Skeletal muscle tissue (tissue), 4 donors: ENCODE results near the gene IBSP. TPM values are rescaled to one million over a fixed set of nuclear protein-coding genes. Genes with fewer than 3 reads are reported as not detected.

Source experiments
- H3K27ac ChIP-seq: one replicate; pipeline ENCODE4 v1.7.0; 2013; ENCODE audit warnings: mild to moderate bottlenecking, low read depth, low read length, inconsistent platforms
- H3K27me3 ChIP-seq, 3 donors: one replicate each; pipeline ENCODE4 v1.7.0; 2013; ENCODE audit warnings: low read length in 3 of 3; ENCODE audit not compliant: control insufficient read depth in 3 of 3, insufficient read depth in 3 of 3
- H3K36me3 ChIP-seq, 3 donors: one replicate each; pipeline ENCODE4 v1.7.0; 2013; ENCODE audit warnings: low read length in 3 of 3; ENCODE audit not compliant: control insufficient read depth in 3 of 3, insufficient read depth in 3 of 3
- H3K4me1 ChIP-seq, 3 donors: one replicate each; pipeline ENCODE4 v1.7.0; 2013; ENCODE audit warnings: low read length in 3 of 3, mild to moderate bottlenecking in 3 of 3; ENCODE audit not compliant: control insufficient read depth in 3 of 3, insufficient read depth in 3 of 3
- H3K4me3 ChIP-seq, 3 donors: one replicate each; pipeline ENCODE4 v1.7.0; 2013; ENCODE audit warnings: low read length in 3 of 3
- H3K9ac ChIP-seq, 3 donors: one replicate each; pipeline ENCODE4 v1.7.0; 2013; ENCODE audit warnings: low read length in 3 of 3, mild to moderate bottlenecking in 3 of 3, moderate library complexity in 2 of 3, low read depth in 1 of 3
- H3K9me3 ChIP-seq, 3 donors: one replicate each; pipeline ENCODE4 v1.7.0; 2013; ENCODE audit warnings: low read length in 3 of 3; ENCODE audit not compliant: control insufficient read depth in 3 of 3
- total RNA-seq: library from RNA; depleted of rRNA; stranded (reverse); fragments of >200 nt; gene quantifications from one replicate; pipeline ENCODE4 v1.2.3, GENCODE V29; 2014
- donor health status: Osteomylitis.

IBSP gene
- total RNA-seq, 1 donor from 2014 or later = not detected

DNA sequence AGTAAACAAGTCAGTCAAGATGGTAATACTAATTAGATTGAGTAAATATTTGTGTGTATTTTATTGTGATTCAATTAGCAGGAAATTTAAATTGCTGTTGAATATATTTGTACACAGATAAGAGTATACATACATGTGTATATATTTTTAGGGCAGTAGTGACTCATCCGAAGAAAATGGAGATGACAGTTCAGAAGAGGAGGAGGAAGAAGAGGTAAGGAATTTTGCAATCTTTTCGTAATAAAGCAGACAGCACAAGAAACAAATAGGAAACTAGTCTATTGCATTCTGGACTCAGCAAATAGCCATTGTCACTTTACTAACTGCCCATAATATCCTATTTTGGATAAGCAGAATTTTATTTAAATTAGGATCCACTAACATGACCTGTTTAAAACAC, 6.6 kb downstream of the IBSP start:
- Histone ChIP-seq H3K9me3 (no peaks in the 10 kb centered on the region), H3K27ac (no peak overlapping the region), H3K9ac (no peak overlapping the region), H3K27me3 (no peaks in the 10 kb centered on the region), H3K4me1 (no peaks in the 10 kb centered on the region), H3K36me3 (no peaks in the 10 kb centered on the region), H3K4me3 (no peak overlapping the region)

DNA sequence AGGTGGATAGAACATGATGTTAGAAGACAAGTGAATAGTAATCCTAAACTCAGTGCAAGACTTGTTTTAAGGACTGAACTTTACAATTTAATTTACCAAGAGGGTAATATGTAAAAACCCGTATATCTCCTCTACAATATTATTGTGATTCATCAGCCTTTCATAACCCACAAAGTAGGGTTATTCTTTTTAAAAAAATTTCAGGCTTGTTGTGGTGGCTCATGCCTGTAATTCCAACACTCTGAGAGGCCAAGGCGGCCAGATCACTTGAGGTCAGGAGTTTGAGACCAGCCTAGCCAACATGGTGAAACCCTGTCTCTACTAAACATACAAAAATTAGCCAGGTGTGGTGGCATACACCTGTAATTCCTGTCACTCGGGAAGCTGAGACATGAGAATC, 7.2 kb downstream of the IBSP start:
- no peaks in the 10 kb centered on the region for H3K9me3 ChIP-seq
- no peaks in the 10 kb centered on the region for H3K27me3 ChIP-seq
- H3K9ac ChIP-seq = no peak overlapping the region
- H3K27ac ChIP-seq = no peak overlapping the region
- H3K36me3 ChIP-seq = no peaks in the 10 kb centered on the region
- H3K4me3 ChIP-seq = no peak overlapping the region
- H3K4me1 ChIP-seq = no peaks in the 10 kb centered on the region

DNA sequence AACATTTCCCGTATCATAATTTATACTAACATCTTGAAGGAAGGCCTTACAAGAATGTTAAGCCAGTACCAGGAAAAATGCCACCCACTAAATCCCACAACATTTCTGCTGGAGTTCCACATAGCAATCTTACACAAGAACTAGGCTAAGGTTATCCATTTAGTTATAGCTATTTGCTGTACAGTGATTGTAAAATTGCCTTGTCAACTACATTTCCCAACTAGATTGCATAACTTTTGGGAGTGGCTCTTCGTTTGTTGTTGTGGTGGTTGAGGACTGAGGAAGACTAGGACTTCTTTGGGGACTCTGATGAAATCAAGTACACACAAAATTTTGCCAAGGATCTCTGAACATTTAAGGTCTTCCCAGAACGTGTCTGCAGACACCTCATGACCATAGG, 8.0 kb downstream of the IBSP start:
- Histone ChIP-seq H3K4me3 (no peak overlapping the region), H3K9ac (no peak overlapping the region), H3K4me1 (no peaks in the 10 kb centered on the region), H3K27ac (no peak overlapping the region), H3K36me3 (no peaks in the 10 kb centered on the region), H3K9me3 (no peaks in the 10 kb centered on the region), H3K27me3 (no peaks in the 10 kb centered on the region)

DNA sequence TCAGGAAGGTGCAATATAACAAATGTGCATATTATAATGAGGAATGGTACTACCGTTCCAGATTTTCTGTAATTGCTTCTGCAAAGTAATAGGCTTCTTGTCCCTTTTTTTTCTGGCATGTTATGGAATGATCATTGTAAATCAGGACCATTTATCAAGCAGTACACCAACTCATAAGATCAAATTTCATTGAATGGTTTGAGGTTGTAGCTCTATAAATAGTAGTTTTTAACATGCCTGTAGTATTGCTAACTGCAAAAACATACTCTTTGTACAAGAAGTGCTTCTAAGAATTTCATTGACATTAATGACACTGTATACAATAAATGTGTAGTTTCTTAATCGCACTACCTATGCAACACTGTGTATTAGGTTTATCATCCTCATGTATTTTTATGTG, 12.6 kb downstream of the IBSP start:
- Histone ChIP-seq H3K27ac (no peak overlapping the region), H3K36me3 (no peaks in the 10 kb centered on the region), H3K9me3 (peaks cover 0 to 2% (median 0%) of the 10 kb centered on the region in 3 donors), H3K27me3 (no peaks in the 10 kb centered on the region), H3K4me3 (no peak overlapping the region), H3K9ac (no peak overlapping the region), H3K4me1 (no peaks in the 10 kb centered on the region)

DNA sequence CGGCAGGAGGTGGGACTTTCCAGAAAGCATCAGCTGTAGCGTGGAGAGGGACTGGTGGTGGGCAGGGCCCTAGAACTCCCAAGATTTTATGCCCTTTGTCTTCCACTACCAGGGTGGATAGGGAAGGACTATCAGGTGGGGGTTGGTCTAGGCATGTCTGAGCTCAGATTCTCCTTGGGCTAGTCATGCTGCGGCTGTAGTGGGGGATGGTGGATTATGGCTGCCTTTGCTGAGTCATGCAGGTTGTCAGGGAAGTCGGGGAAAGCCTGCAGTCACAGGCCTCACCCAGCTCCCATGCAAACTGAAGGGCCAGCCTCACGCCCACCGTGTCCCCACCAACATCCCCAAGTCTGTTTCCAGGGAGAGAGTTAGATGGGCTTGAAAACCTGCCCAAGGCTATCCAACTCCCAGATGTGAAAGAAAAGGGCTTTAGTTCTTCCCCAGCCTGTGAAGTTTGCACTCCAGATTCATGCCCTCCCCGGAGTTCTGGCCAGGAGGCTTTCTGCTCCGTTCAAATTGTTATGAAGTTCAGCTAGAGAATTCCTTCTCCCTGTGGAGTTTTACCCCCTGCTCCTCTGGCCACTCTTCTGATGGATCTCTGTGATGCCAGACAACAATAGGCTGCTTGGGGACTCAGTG, 20.0 kb downstream of the IBSP start:
- H3K4me1 ChIP-seq = no peaks in the 10 kb centered on the region
- no peak overlapping the region for H3K9ac ChIP-seq
- H3K36me3 ChIP-seq = no peaks in the 10 kb centered on the region
- H3K27me3 ChIP-seq = no peaks in the 10 kb centered on the region
- H3K27ac ChIP-seq = no peak overlapping the region
- no peaks in the 10 kb centered on the region for H3K9me3 ChIP-seq
- no peak overlapping the region for H3K4me3 ChIP-seq

DNA sequence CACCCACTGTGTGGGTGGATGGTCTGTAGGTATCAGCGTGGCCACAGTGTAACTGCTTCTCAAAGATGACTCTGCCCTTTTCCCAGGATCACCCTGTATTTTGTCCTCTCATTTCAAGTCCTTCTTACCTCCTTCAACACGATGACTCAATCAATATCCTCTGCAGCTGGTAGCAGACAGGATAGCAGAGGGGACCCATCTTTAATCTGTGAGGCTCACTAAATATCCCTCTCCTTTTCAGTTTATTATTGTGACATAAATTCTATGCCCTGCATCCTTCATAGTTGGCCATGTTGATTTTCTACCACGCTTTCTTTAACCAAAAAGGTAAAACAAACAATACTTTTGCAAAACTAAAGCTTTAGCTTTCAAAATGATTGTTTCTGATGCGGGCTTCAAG, 23.8 kb downstream of the IBSP start:
- Histone ChIP-seq H3K4me1 (no peaks in the 10 kb centered on the region), H3K36me3 (no peaks in the 10 kb centered on the region), H3K27me3 (no peaks in the 10 kb centered on the region), H3K9me3 (no peaks in the 10 kb centered on the region), H3K4me3 (no peak overlapping the region), H3K27ac (no peak overlapping the region), H3K9ac (no peak overlapping the region)

DNA sequence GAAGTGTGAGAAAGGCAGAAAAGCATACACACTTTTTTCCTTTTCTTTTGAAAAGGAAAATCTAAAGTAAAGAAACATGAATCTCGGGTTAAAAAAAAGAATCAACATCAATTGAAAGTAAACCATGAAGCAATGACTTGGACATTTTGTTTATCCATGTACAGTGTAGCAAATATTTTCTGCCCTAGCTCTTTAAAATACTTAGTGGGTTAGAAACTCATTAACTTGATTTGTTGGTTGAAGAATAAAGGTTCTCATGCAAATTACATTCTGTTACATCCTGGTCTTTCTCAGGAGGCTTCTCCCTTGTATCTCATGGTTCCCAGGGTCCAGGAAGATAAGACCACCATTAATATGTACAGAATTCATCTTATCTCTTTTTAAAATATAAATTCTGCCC, 24.4 kb downstream of the IBSP start:
- no peaks in the 10 kb centered on the region for H3K36me3 ChIP-seq
- H3K9ac ChIP-seq = no peak overlapping the region
- H3K4me3 ChIP-seq = no peak overlapping the region
- no peaks in the 10 kb centered on the region for H3K9me3 ChIP-seq
- no peaks in the 10 kb centered on the region for H3K27me3 ChIP-seq
- no peak overlapping the region for H3K27ac ChIP-seq
- no peaks in the 10 kb centered on the region for H3K4me1 ChIP-seq

DNA sequence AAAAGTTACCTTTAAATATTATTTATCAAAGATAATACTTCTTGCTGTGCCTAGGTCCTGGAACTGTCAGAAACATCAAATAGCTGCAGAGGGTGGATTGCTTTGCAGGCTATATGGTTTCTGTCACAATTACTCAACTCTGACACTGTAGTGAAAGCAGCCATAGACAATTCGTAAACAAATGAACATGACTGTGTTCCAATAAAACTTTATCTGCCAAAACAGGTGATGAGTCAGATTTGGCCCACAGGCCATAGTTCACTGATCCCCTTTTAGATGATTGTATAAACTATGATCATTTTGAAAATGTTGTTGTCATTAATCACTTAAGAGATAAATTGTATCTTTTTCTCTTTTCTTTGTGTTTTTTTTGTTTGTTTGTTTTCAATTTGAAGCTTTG, 25.0 kb downstream of the IBSP start:
- H3K36me3 ChIP-seq = no peaks in the 10 kb centered on the region
- no peaks in the 10 kb centered on the region for H3K27me3 ChIP-seq
- H3K4me3 ChIP-seq = no peak overlapping the region
- no peak overlapping the region for H3K9ac ChIP-seq
- H3K4me1 ChIP-seq = no peaks in the 10 kb centered on the region
- H3K9me3 ChIP-seq = no peaks in the 10 kb centered on the region
- no peak overlapping the region for H3K27ac ChIP-seq

DNA sequence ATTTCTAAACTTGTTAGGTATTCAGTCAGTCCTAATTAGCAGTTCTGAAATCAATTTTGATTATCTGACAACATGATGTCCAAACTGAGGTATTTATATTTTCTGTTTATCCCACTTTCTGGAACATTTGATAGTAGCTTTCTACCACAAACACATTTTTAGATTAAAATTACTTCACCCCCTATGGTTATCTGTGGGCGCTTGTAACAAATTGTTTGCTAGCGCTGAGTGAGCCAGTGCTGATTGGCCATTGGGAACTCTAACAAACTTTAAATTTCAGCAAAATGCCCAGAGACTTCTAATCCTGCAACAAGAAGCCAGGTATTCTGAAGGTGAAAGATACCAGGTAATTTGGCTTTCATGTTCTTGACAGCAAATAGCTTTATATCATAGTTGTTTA, 33.3 kb downstream of the IBSP start, which contains the start of gene MEPE:
TSS of gene MEPE (plus strand) at position 301 of the 400 bp plus-strand sequence. CDS start 1,746 bp downstream, outside the sequence.
- Histone ChIP-seq H3K4me1 (peaks cover 0 to 5% (median 0%) of the 10 kb centered on the region in 3 donors), H3K4me3 (no peak within 1 kb of the TSS), H3K9ac (no peak within 1 kb of the TSS), H3K36me3 (no peaks in the 10 kb centered on the region), H3K27ac (no peak within 1 kb of the TSS), H3K27me3 (no peaks in the 10 kb centered on the region), H3K9me3 (no peaks in the 10 kb centered on the region)

DNA sequence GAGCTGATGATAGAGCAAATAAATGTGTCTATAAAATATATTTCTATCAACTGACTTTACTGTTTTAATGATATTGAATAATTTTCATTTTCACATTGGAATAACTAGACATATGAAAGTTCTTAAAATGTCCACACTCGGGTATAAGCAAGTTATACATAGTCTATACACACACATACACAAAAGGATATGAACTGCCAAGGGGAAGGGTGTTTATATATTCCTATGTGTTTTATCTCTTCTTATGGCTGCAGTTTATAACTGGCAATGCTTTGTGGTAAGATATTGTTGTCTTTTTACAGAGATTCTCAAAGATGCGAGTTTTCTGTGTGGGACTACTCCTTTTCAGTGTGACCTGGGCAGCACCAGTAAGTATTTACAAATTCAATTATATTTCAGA, 35.0 kb downstream of the IBSP start:
- no peaks in the 10 kb centered on the region for H3K27me3 ChIP-seq
- H3K4me1 ChIP-seq = peaks cover 0 to 9% (median 2%) of the 10 kb centered on the region in 3 donors
- no peaks in the 10 kb centered on the region for H3K9me3 ChIP-seq
- no peaks in the 10 kb centered on the region for H3K36me3 ChIP-seq
- H3K4me3 ChIP-seq = no peak overlapping the region
- H3K9ac ChIP-seq = no peak overlapping the region
- no peak overlapping the region for H3K27ac ChIP-seq
